ENCODE results near the gene LIME1. TPM values are rescaled to one million over a fixed set of nuclear protein-coding genes. Genes with fewer than 3 reads are reported as not detected.

The LIME1 gene
- total RNA-seq, 4 donors from 2014 or later = 12.2 to 36.5 (median 16.9) TPM

DNA sequence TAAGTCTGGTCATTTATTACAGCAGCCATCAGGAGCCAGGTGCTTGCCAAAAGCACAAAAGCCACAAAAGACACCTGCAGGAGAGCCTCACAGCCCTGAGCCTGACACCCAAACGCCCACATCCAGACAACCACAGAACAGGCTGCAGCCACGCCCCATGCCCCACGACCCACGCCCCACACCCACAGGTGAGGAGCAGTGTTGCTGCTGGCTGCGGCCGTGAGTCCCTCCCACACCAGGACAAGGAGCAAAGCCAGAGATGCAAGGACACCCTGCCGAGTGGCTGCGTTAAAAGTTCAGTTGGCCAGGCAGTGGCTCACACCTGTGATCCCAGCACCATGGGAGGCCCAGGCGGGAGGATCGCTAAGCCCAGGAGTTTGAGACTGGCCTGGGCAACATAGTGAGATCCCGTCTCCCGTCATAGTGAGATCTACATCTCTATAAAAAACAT lies 46.1 kb downstream of the LIME1 start:
- 90% methylated on average over 12 of the region's 12 CpGs for WGBS
- no peaks in the 10 kb centered on the region for H3K27me3 ChIP-seq
- no peak overlapping the region for H3K4me3 ChIP-seq
- H3K27ac ChIP-seq = no peak overlapping the region
- no peaks in the 10 kb centered on the region for H3K4me1 ChIP-seq
- no peak for DNase-seq (ENCODE audit: low spot score in 2 of 2)
- no peak for TF ChIP-seq POLR2AphosphoS5 (IDR thresholded peaks at IDR 0.05)
- no peaks in the 10 kb centered on the region for H3K36me3 ChIP-seq
- no peaks in the 10 kb centered on the region for H3K9me3 ChIP-seq

DNA sequence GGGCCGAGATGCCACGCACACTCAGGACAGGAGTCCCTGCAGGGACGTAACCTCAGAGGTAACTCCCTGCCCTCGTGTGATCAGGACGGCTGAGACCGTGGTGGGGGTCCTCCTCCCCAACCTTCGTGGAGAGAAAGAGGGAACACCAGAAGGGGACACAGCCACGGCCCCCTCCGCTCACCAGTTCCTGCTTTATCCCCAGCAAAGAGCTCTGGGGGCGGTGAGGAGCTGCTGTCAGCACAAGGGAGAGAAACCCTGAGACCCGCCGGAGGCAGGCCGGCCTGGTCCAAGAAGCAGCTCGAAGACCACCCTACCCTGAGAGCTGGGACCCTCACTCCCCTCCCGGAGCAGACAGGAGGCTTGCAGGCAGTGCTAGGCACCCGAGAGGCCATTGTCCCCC lies 47.5 kb downstream of the LIME1 start:
- H3K27ac ChIP-seq = no peak overlapping the region
- no peak overlapping the region for H3K4me3 ChIP-seq
- 82% methylated on average over 12 of the region's 16 CpGs for WGBS
- no peak for DNase-seq (ENCODE audit: low spot score in 2 of 2)
- no peaks in the 10 kb centered on the region for H3K36me3 ChIP-seq
- no peaks in the 10 kb centered on the region for H3K27me3 ChIP-seq
- TF ChIP-seq, protein P1, sequence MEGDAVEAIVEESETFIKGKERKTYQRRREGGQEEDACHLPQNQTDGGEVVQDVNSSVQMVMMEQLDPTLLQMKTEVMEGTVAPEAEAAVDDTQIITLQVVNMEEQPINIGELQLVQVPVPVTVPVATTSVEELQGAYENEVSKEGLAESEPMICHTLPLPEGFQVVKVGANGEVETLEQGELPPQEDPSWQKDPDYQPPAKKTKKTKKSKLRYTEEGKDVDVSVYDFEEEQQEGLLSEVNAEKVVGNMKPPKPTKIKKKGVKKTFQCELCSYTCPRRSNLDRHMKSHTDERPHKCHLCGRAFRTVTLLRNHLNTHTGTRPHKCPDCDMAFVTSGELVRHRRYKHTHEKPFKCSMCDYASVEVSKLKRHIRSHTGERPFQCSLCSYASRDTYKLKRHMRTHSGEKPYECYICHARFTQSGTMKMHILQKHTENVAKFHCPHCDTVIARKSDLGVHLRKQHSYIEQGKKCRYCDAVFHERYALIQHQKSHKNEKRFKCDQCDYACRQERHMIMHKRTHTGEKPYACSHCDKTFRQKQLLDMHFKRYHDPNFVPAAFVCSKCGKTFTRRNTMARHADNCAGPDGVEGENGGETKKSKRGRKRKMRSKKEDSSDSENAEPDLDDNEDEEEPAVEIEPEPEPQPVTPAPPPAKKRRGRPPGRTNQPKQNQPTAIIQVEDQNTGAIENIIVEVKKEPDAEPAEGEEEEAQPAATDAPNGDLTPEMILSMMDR (IDR thresholded peaks at IDR 0.05) = no peak
- TF ChIP-seq POLR2A (IDR thresholded peaks at IDR 0.05) = no peak
- TF ChIP-seq POLR2AphosphoS5 (IDR thresholded peaks at IDR 0.05) = no peak
- no peak for TF ChIP-seq EP300 (IDR thresholded peaks at IDR 0.05)
- no peaks in the 10 kb centered on the region for H3K4me1 ChIP-seq
- no peaks in the 10 kb centered on the region for H3K9me3 ChIP-seq

DNA sequence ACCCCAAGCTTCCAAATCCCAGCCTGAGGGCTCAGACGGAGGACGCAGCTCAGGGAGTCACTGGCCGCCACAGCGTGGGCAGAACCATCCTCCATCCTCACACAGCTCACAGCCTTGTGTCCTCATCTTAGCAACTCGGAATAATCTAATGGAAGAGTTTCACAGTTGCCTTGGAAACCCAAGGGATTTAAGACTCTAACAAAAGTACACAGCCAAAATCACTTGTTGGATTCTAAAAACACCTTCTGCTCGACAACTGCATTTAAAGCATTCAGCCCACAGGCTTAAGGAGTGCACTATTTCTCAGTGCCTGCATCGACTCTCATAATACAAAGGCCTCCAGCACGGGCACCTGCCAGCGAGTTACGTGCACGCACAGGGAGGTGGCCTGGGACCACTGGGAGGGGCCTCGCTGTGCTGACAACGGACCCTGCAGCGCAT lies 49.2 kb downstream of the LIME1 start:
- WGBS = 83% methylated on average over 14 of the region's 14 CpGs
- no peak overlapping the region for H3K27ac ChIP-seq
- H3K27me3 ChIP-seq = no peaks in the 10 kb centered on the region

DNA sequence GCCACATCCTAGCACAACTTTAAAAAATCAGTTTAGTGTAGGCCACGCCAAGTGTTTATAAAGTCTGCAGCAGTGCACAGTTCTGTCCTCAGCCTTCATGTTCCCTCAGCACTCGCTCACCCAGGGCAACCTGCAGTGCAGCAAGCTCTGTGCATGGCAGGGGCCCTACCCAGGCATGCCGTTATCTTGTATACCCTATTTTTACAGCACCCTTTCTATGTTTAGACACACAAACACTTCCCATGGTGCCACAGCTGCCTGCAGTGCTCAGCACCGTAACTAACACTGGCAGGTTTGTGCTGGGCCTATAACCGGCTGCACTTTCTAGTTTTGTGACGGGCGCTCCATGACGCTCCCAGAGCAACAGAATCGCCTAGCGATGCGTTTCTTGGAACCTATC lies 50.8 kb downstream of the LIME1 start:
- H3K9me3 ChIP-seq = no peaks in the 10 kb centered on the region
- H3K36me3 ChIP-seq = peaks cover 13% of the 10 kb centered on the region
- H3K27me3 ChIP-seq = no peaks in the 10 kb centered on the region
- TF ChIP-seq, protein P1 (IDR thresholded peaks at IDR 0.05) = no peak
- TF ChIP-seq EP300 (IDR thresholded peaks at IDR 0.05) = no peak
- no peak for TF ChIP-seq POLR2A (IDR thresholded peaks at IDR 0.05)
- no peak for TF ChIP-seq POLR2AphosphoS5 (IDR thresholded peaks at IDR 0.05)
- WGBS = 89% methylated on average over 11 of the region's 11 CpGs
- H3K27ac ChIP-seq = no peak overlapping the region
- no peak for DNase-seq (ENCODE audit: low spot score in 2 of 2)
- no peak overlapping the region for H3K4me3 ChIP-seq
- H3K4me1 ChIP-seq = no peaks in the 10 kb centered on the region

More for the DNA sequence above, 49.2 kb downstream of the LIME1 start:
- H3K9me3 ChIP-seq = no peaks in the 10 kb centered on the region
- H3K4me3 ChIP-seq = no peak overlapping the region
- no peaks in the 10 kb centered on the region for H3K4me1 ChIP-seq
- TF ChIP-seq, protein P1 (IDR thresholded peaks at IDR 0.05) = no peak
- no peak for TF ChIP-seq POLR2A (IDR thresholded peaks at IDR 0.05)
- no peak for TF ChIP-seq EP300 (IDR thresholded peaks at IDR 0.05)
- no peak for TF ChIP-seq POLR2AphosphoS5 (IDR thresholded peaks at IDR 0.05)
- peaks cover 13% of the 10 kb centered on the region for H3K36me3 ChIP-seq
- no peak for DNase-seq (ENCODE audit: low spot score in 2 of 2)

DNA sequence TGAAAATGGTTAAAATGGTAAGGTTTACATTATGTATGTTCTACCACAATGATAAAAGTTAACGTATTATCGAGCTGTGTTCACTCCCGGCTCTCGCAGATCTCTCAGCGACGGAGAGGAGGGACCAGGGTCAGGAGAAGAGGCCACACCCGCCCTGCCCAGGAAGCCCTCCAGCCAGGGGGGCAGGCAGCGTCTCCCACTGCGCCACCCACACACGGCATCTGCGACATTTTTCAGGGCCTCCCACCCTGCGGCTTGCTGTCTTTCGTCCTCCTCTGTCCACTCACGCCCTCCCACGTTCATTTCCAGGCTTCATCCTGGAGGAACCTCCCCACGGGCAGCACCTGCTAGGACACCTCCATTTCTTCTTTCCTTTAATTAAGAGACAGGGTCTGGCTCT lies 51.3 kb downstream of the LIME1 start:
- 84% methylated on average over 16 of the region's 16 CpGs for WGBS
- DNase-seq (ENCODE audit: low spot score in 2 of 2) = no peak
- no peak for TF ChIP-seq POLR2AphosphoS5 (IDR thresholded peaks at IDR 0.05)
- no peak for TF ChIP-seq EP300 (IDR thresholded peaks at IDR 0.05)
- no peak for TF ChIP-seq POLR2A (IDR thresholded peaks at IDR 0.05)
- TF ChIP-seq, protein P1 (IDR thresholded peaks at IDR 0.05) = no peak
- Histone ChIP-seq H3K9me3 (no peaks in the 10 kb centered on the region), H3K4me1 (no peaks in the 10 kb centered on the region), H3K27ac (no peak overlapping the region), H3K27me3 (no peaks in the 10 kb centered on the region), H3K4me3 (no peak overlapping the region), H3K36me3 (peaks cover 13% of the 10 kb centered on the region)

Other genes starting within 250 kb of the LIME1 start
- gene EEF1A2, start 237.6 kb upstream of the LIME1 start, total RNA-seq = 10 to 100 TPM in 3 of 4 donors, 1 to 10 TPM in 1; 4.8 to 13.4 (median 12.0) TPM
- 100 to 1,000 TPM; 151 to 352 (median 299) TPM for gene PPDPF, start 215.9 kb upstream of the LIME1 start, total RNA-seq
- 10 to 100 TPM; 58.0 to 70.6 (median 65.6) TPM for gene PTK6, start 199.3 kb upstream of the LIME1 start, total RNA-seq
- gene SRMS, start 188.9 kb upstream of the LIME1 start, total RNA-seq = 1 to 10 TPM in 1 of 4 donors, not detected in 3; 1.3 TPM
- gene FNDC11, start 182.5 kb upstream of the LIME1 start, total RNA-seq = under 1 TPM in 2 of 4 donors, not detected in 2; 0.25 to 0.36 TPM
- gene HELZ2, start 162.4 kb upstream of the LIME1 start, total RNA-seq = 10 to 100 TPM; 22.8 to 36.6 (median 31.8) TPM
- 10 to 100 TPM; 15.5 to 18.5 (median 16.4) TPM for gene GMEB2, start 109.6 kb upstream of the LIME1 start, total RNA-seq
- gene STMN3, start 83.2 kb upstream of the LIME1 start, total RNA-seq = 10 to 100 TPM; 14.2 to 20.7 (median 17.0) TPM
- gene RTEL1, start 78.4 kb upstream of the LIME1 start, total RNA-seq = 10 to 100 TPM in 2 of 4 donors, 1 to 10 TPM in 2; 6.9 to 26.6 (median 13.9) TPM
- 10 to 100 TPM in 2 of 4 donors, 1 to 10 TPM in 2; 2.1 to 16.1 (median 11.1) TPM for gene TNFRSF6B, start 40.0 kb upstream of the LIME1 start, total RNA-seq
- 10 to 100 TPM; 22.1 to 31.9 (median 27.6) TPM for gene ARFRP1, start 28.7 kb upstream of the LIME1 start, total RNA-seq
- 10 to 100 TPM; 21.7 to 25.8 (median 23.3) TPM for gene ZGPAT, start 28.6 kb upstream of the LIME1 start, total RNA-seq
- 100 to 1,000 TPM in 3 of 4 donors, 10 to 100 TPM in 1; 96.9 to 118 (median 107) TPM for gene SLC2A4RG, start 3.1 kb downstream of the LIME1 start, total RNA-seq
- gene ZBTB46, start 94.6 kb downstream of the LIME1 start, total RNA-seq = 1 to 10 TPM; 3.4 to 5.1 (median 4.4) TPM
- not detected for gene ABHD16B, start 124.8 kb downstream of the LIME1 start, total RNA-seq
- 10 to 100 TPM; 66.5 to 87.4 (median 74.1) TPM for gene TPD52L2, start 128.6 kb downstream of the LIME1 start, total RNA-seq
- 10 to 100 TPM; 36.4 to 62.0 (median 53.7) TPM for gene DNAJC5, start 158.5 kb downstream of the LIME1 start, total RNA-seq
- gene UCKL1, start 219.8 kb downstream of the LIME1 start, total RNA-seq = 10 to 100 TPM; 32.3 to 80.1 (median 52.5) TPM
- 10 to 100 TPM; 17.7 to 32.4 (median 24.3) TPM for gene ZNF512B, start 233.3 kb downstream of the LIME1 start, total RNA-seq
- 10 to 100 TPM in 2 of 4 donors, 1 to 10 TPM in 2; 7.2 to 15.8 (median 9.6) TPM for gene SAMD10, start 243.0 kb downstream of the LIME1 start, total RNA-seq
- 10 to 100 TPM; 70.7 to 93.0 (median 83.9) TPM for gene PRPF6, start 244.5 kb downstream of the LIME1 start, total RNA-seq

Measured in suprapubic skin (tissue), 4 donors.